ENCODE results near the gene NTMT2.

Gene NTMT2

DNA sequence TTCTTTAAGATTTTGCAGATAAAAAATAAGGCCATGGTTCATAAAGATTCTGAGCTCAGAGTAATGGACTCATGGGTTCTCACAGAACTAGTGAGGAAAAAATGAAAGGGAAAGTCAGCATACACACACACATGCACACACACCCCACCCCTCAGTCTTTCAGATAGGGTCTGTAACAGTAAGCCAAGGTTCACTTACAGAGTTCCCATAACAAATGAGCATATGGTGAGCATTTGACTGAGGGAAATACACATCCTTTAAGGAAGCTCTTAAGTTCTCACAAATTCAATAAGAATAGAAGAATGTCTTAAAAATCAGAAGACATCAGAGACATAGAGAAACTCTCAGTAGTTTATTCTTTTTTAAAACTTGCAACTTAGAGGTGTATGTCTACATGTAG is 57.9 kb downstream of the NTMT2 start:
- DNase-seq (ENCODE audit: insufficient read length, low spot score) (no peak), FAIRE-seq (no peak)

DNA sequence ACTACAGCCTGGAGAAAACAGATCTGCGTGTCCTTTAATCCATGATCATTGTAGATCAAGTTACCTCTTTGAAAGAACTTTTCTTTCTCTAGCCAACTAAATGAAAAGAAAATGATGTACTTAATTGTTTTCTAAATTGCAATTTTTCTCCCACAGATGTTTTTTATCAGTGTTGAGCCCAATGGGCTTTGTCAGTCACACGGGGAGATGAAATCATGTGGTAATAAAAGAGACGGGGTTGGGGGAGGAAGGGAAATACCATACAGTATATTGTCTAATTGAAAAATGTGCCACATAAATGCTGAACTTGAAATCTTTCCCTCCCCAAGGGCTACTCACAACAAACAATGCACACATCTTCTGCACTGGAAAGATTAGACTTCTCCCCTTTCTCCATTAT is 58.4 kb downstream of the NTMT2 start:
- DNase-seq (ENCODE audit: insufficient read length, low spot score) (no peak), FAIRE-seq (no peak)

DNA sequence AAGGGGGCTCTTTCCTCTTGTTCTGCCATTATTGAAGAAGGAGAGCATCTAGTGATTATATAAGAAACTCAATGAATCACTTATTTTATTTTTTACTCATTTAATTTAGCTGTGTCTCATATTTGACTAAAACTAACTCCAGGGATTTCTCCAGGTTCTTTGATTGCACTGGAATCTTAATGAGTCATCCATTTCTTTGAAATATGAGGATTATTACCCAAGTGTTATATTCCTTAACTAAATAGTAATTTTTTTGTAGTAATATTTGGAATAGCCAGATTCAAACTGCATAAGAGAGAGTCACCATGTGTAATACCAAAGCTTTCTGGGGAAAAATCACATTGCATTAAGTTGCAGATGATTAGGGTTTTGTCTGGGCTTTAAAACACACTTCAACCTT is 59.5 kb downstream of the NTMT2 start:
- DNase-seq (ENCODE audit: insufficient read length, low spot score), result no peak
- no peak for FAIRE-seq

DNA sequence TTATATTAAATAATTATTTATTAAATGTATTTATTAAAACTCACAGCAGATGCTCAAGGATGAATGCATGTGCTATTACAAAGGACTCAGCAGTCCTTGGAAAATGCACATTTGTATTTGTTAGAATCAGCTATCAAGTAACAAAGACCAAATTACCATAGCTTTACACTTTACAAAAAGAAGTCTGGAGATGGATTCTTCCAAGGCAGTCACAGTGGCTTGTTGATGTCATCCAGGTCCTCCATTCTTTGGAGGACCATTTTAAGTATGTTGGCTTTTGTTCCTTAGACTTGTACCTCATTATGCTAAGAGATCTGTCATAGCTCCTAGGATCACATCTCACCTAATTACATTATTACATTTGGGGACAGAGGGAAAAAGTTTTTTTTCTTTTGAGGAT is 63.4 kb downstream of the NTMT2 start:
- no peak for FAIRE-seq

DNA sequence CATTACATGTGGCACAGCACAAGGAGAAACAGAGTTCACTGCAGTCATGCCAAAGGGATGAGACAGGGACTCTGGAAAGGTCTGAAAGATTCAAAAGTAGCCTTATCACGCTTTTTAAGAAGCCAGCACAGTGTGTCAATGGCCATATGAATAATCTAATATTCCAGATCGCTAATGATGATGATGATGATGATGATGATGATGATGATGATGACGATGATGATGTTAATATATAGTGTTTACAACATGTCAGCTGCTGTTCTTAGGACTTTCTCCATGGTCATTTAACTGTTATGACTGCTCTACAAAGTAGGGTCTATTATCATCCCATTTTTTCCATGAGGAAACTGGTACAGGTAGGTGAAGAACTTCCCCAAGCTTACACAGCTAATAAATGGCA is 64.4 kb downstream of the NTMT2 start:
- DNase-seq (ENCODE audit: insufficient read length, low spot score) (no peak), FAIRE-seq (no peak)

More for the DNA sequence above, 63.4 kb downstream of the NTMT2 start:
- DNase-seq (ENCODE audit: insufficient read length, low spot score), result no peak

DNA sequence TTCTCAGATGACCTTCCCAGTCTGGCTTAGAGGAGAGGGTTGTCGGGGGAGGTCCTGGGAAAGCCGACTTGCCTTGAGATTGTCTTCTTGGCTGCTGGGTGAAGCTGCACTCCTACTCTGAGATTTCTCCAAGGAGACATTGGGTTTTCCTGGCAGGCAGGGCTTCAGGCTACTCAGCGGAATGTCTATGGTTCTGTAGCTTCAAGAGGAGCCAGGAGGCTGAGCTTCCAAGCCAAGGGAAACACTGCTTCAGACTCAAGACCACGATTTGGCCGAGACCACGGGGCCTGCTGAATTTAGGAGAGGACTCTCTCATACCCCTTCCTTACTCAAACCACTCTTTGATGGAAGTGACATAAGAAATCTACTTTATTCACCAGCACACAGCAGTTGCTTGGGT is 67.8 kb downstream of the NTMT2 start:
- DNase-seq (ENCODE audit: insufficient read length, low spot score) (no peak), FAIRE-seq (no peak)

DNA sequence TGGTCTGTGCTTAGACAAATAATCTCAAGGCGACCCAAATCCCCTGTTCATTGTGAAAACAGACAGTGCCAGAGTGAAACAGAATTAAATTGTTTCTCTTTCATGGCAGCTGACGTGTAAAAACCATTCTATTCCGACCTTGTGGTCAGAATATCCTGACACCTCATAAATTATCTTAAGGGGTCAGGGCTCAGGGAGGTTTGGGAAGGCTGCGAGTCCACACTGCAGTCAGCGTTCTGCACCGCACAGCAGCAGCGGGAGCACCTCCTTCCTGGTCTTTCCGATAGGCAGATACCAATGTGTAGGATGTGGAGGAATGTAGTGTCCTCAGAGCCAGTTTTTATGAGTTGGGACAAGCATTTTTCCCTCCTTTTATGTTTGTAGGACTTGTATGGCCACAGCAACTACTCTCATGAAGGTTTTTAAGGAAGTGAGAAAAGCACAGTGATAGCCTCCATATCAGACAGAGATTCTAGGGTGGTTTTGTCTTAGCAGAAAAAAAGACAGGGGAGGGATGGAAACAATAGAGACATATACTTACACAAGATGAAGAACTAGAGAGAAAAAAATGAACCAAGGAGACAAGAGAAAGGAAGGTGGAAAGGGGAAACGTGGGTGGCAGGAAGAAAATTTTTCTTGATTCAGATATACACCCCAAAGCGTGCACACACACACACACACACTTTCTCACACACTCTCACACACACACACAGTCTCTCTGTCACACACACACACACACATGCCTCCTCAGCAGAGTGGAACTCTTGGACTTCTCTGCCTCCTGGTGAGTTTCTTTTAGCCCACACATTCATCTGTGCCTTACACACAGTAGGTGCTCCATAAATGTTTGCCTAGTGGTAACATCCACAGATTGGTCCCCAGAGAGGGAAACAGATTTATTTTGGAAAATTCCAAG is 68.6 kb downstream of the NTMT2 start:
- no peak for FAIRE-seq
- DNase-seq (ENCODE audit: insufficient read length, low spot score), result no peak

DNA sequence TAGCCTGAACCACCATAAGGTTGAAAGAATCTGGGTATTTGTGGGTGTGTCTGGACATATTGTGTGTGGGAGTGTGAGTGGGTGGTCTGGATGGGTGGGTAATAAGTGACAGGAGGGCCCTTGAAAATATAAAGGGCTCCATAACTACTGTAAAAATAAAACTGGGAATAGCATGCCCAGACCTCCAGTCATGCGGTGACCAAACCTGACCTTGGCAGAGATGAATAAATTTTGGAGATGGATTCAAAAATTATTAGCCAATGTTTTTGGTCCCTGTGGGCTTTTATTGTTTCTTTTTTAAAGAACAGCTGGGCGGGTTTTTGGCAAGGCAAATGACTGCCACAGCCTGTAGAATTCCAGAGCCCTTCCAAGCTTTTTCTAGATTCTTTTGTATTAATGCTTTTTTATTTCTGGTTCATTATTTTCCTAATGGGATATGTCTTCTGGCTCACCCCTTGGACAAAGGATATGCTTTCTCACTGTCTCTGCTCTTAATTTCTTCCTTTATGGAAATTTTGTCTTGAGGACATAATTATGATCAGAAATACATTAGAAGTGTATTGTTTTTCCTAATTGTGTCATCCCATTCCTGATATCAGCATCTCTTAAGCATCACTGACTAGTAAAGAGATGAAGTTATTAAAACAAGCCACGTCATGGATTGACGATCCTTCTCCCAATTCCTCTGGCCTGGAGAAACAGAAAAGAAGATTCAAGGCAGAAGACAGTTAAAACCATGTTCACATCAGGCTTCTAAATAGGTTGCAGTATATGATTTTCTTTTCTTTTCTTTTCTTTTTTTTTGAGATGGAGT is 69.5 kb downstream of the NTMT2 start:
- DNase-seq (ENCODE audit: insufficient read length, low spot score) (no peak), FAIRE-seq (no peak)

DNA sequence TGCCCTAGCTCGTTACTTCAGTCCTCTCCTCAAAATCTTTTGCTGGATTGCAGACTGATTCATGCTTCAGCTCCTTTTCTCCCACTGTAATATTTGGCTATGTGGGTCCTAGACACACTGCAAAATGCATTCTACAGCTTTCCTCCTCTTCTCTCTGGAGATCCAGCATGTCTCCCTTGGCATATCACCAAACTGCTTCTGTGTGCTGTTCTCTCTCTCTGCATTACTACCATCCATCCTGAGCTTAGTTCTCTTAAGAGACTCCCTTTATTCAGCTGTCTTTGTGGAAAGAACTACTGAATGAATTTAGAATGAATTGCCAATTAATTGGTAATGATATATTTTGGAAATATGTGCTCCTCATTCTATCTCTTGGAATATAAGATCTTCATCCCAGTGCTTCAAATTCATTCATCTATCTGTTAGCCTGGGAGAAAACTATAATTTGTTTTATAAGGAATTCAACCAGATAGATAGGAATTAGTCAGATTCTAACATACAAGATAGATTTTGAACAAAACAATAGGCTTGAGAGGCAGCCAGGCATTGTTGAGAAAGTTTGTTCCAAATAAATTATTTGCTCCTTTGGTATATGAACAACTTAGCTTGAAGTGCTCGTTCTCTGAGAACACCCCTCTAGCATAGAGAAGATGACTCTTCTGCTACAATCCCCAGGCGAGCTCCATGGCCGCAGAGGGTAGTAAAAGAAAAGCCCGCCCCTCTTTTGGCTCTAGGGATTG is 71.9 kb downstream of the NTMT2 start:
- DNase-seq (ENCODE audit: insufficient read length, low spot score) (no peak), FAIRE-seq (no peak)

DNA sequence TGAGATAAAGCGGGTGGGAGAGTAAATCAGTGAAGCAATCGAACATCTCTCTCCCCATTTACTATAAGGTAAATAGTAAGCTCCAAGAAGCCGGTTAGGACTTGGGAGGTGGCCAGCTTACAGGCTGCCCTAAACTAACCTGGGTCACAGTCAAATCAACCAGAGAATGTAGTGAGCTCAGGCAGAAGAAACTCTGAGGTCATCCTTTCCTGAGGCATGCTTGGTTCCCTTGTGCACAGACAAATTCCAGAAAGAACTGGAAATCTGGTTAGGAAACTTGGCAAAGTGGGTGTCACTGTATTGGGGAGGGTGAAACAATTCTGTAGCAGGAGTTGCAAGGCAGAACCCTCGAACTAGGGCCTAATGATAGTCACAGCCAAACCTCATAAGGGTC is 72.5 kb downstream of the NTMT2 start:
- DNase-seq (ENCODE audit: insufficient read length, low spot score) (no peak), FAIRE-seq (no peak)
